IPS DF 4.7 (cell line): ENCODE results near the gene ASTL.
A peak's percentile ranks its signal among the peaks of the same experiment; 100 is the strongest.
"Not testable (repeated sequence)": the region's sequence is repeated elsewhere in the genome, so short reads cannot be mapped to it uniquely, and the experiment has no call there.

Source experiments
- DNase-seq: peaks from one replicate; pipeline ENCODE4 v3.0.0-alpha.2; 2013; ENCODE audit warnings: low spot score; ENCODE audit errors: extremely low read depth

Gene ASTL

DNA sequence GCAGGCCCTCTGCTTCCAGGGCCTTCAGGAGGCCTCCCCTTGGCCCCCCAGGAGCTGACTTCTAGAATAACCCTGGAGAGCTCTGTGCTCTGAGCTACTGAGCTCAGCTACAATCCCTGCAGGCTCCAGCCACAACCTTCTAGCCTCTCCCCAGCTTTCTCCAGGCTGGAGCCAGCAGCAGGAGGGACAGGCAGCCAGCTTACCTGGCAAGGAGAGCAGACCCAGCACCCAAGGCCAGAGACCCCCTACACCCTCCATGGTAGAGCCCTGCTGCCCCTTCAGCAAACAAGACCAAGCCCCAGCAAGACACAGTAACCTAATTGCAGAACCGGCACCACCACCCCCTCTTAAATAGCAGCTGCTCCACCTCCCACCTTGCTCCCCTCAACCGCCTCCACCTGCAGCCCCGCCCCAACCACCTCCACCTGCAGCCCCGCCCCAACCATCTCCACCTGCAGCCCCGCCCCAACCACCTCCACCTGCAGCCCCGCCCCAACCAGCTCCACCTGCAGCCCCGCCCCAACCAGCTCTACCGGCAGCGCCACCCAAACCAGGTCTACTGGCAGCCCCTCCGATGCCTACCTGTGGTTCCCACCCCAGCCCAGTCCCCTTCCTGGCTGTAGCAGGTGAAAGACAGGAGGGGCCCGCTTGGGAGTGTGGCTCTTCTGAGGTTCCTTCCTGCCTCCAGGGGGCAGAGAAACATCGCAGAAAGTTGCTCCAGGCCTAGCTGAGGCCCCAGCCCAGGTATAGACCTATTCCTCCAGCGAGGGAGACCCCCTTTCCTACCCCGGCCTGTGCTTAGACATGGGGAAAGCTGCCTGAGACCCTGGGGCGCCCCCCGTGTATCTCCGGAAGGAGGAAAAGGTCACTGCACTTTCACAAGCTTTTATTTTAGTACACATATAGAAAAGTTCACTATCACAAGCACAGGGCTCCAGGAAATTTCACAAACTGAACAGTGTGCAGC, at the start of gene ASTL:
TSS of gene ASTL (minus strand) at position 324 of the 967 bp plus-strand sequence. CDS start at position 258, 66 bp downstream.
- DNase-seq, result no peak

DNA sequence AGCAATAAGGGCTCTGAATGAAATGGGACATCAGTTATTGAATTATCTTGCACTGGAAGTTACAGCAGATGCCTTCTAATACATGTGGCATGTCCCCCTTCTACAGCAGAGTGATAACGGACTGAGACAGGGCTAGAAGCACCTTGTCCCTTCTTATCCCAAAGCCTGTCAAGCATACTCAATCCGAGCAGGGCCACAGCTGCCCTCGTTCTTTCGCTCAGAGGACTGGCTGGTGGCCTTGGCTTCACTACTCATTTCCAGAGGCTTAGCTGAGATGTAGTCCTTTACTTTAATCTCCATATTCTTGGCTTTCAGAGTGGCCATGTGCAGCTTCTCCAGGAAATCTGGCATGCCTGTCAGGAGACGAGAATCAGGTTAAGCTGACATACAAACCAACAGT, 48.3 kb upstream of the ASTL start:
- DNase-seq, result no peak

DNA sequence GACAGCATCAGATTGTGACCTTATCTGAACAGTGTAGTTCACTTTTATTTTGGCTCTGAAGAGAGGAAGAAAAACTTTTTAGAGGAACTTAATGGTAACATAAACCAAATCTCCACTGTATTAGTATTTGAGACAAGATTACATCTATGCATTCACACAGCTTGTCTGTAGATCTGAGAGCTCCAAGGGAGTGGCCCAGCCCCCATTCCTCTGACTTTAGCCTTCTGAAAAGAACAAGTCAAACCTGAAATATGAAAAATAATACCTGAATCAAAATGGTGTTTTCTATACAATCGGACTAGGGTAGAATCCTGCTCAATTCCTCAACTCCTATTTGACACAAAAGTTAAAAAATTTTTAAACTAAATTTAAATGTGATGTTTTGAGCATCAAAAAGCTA, 47.2 kb upstream of the ASTL start:
- DNase-seq, result no peak

DNA sequence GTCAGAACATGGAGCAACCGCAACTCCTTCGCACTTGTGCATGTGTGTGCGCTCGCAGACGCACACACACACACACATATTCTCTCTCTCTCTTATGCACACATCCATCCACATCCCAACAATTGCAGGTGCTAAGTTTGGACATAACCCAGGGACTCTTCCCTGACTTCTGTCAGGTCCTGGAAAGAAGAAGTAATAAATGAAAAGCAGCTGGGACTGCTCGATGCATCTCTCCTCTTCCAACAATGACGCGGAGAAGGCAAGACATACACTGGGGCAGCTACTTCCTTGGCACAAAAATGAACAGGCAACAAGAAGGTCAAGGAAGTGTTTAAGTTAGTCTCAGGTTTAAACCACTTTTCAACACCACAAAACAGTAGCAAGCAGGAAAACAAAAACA, 46.7 kb upstream of the ASTL start:
- DNase-seq, result no peak

DNA sequence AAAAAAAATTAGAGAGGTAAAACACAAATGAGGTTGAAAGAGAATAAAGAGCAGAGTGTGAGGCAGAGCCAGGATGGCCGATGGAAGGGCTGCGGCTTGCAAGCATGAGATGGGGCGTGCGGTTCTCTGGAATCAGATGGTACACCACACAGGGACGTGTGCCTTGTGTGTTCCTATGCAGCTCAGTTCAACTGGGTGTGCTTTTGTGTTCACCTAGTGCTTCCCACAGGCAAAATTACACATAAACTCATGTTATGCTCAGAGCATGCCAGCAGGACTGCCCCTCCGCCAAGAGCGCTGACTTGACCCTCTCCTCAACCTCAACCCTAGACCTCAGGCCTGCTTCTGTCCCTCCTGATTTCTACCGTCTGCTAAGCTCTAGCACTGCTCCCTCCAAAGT, 45.9 kb upstream of the ASTL start:
- no peak for DNase-seq

DNA sequence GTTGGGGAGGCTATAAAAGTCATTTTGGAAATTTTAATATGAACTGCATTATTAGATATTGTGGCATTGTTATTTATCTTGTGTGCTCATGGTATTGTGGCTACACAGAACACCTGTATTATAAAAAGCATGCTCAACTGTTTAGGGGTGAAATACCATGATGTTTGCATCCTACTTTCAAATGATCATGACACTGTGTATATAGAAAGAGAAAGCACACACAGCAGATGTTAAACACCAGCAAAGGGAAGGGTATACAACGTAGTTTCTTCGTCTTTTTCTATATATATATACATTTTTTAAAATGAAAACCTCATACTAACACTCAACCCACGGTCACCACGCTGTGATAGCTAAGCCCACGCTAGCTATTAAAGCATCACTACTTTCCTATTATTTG, 43.2 kb upstream of the ASTL start:
- no peak for DNase-seq

DNA sequence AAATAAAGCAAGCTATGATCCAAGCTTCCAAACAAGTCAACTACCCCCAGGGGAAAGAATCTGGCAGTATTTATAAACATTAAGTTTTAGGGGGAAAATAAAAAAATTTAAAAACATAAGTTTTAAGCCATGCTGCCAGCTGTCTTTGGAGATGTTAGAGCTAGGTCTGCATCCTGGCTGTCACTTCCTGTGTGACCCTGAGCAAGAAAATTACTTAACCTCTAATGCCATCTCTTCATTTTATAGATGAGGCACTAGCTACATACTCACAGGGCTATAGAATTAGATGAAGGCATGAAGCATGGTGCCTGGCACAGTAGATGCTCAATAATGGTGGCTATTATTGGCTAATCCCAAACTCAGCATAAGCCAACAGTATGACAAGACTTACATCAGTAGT, 42.2 kb upstream of the ASTL start:
- no peak for DNase-seq

DNA sequence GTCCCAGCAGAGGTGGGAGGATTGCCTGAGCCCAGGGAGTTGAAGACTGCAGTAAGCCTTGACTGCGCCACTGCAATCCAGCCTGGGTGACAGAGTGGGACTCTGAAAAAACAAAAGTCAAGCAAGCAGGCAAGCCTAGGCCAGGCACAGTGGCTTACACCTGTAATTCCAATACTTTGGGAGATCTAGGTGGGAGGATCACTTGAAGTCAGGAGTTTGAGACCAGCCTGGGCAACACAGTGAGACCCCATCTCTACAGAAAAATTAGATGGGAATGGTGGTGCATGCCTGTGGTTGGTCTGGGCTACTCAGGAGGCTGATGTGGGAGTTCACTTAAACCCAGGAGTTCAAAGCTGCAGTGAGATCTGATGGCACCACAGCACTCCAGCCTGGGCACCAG, 41.7 kb upstream of the ASTL start:
- no peak for DNase-seq

DNA sequence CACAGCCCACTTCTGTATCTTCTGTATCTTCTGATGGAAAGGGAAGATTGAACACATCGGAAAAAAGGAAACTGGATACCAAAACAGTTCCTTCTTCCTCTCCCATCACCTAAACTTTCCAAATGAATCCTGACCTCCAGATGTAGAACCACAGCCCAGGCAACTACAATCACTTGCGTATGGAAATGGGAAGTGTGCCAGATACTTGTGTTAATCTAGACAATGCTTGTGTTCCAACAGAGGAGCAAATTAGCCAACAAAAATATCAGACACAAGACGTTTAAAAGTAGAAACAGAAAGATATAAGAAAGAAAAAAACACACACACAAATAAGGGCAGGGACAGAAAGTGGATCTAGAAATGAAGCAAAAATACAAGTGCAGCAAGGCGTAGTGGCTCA, 38.4 kb upstream of the ASTL start:
- DNase-seq, result no peak

DNA sequence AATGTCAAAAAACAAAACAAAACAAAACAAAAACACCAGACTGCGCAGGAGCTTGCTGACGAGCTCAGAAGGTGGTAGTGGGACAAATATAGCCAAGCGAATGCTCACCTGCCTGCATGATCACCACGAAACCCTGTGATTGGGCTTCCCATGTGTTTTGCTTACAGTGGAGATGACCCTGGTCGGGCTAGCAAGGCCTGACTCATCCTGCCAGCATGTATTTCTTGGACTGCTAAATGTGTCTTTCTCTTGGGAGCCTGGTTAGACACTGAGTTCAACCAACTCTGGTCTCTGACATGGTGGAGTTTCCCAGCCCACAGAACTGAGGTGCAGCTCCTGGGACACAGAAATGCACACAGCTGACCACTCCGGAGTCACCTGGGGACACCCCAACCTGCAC, 37.6 kb upstream of the ASTL start:
- no peak for DNase-seq

DNA sequence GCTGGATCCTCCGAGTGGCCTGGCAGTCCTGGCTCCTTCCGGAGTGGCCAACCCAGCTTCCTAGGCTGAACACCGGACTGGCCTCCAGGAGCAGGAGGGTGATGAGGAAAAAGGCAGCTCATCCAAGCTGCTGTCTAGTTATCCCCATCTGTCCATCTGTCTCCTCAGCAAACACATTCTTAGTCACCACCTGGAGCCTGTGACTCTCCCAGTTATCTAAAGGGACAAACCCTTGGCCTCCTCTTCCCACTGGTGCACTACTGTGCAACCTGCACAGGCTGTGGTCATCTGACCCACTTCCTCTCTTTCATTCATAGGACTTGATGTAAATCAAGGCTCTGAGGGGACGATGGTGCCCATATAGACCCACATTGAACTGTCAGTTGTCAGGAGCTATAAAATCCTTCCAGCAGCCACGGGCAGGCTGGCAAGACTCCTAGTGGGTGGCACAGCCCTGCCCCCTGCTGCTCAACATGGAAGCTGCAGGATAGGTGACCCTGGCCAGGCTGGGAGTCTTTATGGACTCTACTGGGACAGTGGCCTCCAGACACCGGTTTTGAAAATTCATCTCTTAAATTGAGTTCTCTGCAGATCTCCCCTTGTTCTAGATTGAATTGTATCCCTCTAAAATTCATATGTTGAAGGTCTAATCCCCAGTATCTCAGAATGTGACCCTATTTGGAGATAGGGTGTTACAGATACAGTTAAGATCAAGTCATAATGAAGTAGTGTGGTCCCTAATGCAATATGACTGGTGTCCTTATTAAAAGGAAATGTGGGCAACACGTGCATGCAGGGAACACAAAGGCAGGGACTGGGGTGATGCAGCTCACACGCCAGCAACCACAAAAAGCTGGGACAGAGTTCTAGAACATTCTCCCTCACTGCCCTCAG, 36.2 kb upstream of the ASTL start:
- peak; percentile 33 for DNase-seq

DNA sequence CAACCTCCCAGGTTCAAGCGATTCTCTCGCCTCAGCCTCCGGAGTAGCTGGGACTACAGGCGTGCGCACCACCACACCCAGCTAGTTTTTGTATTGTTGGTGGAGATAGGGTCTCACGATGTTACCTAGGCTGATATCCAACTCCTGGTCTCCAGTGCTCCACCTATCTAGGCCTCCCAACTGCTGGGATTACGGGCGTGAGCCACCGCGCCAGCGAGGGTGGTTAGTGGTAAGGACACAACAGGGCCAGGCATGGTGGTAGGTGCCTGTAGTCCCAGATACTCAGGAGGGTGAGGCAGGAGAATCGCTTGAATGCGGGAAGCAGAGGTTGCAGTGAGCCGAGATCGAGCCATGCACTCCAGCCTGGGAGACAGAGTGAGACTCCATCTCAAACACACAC, 33.5 kb upstream of the ASTL start:
- no peak for DNase-seq

DNA sequence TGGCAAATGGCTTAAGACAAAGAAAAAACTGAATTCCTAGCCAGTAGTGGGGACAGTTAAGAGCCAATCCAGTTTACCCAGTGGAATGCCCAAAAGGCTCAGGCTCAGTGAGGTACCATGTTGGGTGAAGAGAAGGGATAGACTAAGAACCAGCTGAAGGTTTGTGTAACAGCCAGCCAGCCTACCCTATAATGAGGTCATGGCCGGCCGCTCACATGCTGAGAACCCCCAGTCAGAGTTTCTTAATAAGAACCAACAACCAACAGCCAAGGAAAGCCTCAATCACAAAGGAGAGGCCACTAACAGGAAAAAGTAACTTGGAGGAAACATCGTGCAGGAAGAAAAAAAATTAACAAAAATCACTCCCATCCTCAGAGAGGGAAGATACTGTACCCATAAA, 32.3 kb upstream of the ASTL start:
- no peak for DNase-seq

DNA sequence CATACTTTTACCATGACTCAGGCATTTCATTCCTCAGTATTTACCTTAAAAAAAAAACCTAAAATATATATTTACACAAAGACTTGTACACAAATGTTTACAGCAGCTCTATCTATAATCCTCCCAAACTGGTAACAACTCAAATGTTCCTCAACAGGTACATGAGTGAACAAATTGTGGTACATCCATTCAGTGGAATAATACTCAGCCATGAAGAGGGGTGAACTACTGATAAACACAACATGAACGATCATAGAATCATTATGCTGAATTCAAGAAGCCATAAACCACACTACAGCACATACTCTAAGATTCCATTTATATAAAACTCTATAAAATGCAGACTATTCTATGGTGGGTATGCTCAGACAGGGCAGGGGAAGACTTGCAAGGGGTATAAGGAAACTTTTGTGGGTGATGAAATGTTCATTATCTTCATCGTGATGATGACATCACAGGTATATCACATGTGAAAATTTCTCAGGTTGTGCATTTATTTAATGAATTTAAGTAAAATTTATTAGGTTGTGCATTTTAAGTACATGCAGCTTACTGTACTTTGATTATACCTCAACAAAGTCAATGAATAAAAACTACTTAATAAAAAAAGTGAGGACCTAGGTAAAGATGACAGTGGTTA, 31.7 kb upstream of the ASTL start:
- DNase-seq, result no peak

DNA sequence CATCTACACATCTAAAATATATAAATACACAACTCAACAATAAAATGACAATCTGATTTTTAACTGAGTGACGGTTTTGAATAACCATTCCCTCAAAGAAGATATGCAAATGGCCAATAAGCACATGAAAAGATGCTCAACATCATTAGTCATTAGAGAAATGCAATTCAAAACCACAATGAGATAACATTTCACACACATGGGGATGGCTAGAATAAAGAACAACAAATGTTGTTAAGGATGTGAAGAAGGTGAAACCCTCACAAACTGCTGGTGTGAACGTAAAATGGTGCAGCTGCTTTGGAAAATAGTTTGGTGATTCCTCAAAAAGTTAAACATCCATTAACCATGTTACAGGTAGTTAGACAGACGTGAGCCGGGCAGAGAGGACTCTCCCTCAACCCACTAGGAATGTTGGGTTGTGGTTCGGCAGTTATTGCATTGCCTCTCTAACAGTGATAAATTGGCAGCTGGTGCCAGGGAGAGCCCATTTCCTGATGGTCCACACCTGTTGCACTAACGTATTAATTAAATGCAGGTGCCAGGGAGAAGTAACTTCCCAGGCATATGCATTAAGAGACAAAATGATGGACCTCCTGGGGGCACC, 29.2 kb upstream of the ASTL start:
- no peak for DNase-seq

DNA sequence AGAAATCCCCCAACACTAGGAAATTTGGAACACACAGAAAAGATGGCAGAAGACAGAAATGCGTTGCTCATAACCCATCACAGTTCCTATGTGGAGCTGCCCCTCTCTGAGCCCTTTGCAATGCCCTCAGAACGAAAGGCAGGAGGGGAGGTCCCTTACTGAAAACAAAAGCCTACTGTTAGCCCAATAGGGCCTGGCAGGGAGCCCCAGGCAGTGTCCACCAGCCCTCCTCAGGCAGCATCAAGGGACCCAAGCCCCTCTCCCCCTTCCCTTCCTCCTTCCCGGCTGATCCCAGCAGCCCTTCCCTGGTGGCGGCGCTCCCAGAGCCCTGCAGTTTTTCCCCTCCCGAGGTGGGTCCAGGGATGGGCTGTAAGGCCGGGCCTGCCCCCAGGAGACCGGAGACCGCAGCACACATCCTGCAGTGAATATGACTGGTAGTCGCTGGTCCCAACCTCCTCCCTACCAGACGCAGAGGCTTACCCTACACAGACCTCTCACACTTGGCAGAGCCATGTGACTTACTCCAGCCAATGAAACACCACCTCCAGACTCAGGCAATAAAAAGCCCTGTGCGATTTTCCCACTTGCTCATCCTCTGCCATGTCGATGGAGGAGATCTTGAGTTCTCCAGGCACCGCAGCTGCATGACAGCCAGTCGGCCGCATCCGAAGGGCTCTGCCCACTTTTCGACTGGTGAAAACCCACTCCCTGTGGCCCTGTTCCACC, 26.3 kb upstream of the ASTL start:
- no peak for DNase-seq

DNA sequence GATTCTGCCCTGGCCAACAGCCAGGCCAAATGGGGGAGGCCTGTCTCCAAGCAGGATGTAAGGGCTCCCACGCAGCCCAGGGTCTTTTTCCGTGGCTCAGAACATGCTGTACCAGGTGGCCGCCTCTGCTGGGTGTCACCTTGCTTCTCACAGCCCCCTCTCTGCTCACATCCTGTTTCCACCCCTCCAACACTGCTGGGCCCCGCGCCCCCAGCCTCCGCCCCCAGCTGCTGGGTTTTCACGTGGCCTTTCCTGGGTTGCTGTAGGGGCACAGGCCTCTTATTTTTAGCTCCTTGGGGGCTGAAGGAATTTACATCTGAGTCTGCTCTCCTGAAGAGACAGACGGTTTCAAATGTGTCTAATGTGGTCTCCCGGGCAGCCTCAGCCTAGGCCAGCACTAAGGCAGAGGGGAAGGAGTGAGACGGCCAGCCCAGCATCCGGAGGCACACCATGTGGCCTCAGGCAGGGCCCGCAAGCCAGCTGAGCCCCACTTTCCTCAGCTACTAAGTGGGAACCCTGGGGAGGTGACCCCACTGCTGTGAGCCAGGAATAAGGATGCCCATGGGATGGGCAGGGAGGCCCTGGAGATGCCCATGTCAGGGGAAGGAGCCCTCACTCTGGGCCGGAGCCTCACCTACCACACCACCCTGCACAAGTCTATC, 25.6 kb upstream of the ASTL start:
- no peak for DNase-seq

DNA sequence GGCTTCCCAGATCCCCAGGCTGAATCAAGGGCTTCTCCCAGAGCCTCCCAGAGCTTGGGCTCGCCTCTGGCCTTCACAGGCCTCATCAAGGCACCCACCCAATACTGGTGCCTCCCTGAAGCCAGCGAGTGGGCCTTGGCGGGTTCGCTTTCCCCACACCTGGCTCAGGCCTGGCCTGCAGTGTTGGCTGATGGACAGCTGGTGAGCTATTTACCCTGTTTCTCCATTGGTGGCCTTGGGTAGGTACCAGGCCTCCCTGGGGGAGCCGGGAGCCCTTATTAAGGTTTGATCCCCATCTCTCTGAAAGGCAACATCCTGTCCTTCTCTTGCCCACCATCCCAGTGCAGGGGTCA, 25.1 kb upstream of the ASTL start:
- DNase-seq, result no peak

DNA sequence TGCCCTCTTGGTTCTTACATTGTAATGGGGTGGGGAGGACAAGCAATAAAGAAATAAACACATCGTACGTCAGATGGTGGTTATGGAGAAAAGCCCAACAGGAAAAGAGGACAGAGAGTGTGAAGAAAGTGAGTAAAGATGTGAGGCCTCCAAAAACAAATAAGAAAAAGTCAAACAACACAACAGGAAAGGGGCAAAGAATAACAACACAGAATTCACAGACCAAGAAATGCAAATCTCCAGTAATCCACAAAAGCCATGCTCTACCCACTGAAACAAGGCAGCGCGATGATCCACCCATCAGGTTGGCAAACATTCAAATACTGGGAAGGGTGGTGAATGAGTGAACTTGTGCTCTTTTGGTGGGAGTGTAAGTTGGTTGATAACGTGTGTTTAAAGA, 23.6 kb upstream of the ASTL start:
- DNase-seq, result no peak

DNA sequence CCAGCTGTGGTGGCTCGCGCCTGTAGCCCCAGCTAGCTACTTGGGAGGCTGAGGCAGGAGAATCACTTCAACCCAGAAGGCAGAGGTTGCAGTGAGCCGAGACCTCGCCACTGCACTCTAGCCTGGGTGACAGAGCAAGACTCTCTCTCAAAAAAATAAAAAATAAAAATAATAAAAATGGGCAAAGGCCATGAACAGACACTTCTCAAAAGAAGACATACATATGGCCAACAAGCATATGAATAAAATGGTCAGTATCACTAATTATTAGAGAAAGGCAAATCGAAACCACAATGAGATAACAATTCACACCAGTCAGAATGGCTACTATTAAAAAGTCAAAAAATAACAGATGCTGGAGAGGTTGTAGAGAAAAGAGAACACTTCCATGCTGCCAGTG, 22.1 kb upstream of the ASTL start:
- not testable (repeated sequence) for DNase-seq
